Activated CD8-positive, alpha-beta memory T cell treated with anti-CD3 and anti-CD28 coated beads, Interleukin-2, amount 10 ng/mL, durations not matched to agents 7 days and 5 days (primary cell): ENCODE results near the gene MAD1L1. TPM values are rescaled to one million over a fixed set of nuclear protein-coding genes. Genes with fewer than 3 reads are reported as not detected.
A peak's percentile ranks its signal among the peaks of the same experiment; 100 is the strongest.
"Not testable (repeated sequence)": the region's sequence is repeated elsewhere in the genome, so short reads cannot be mapped to it uniquely, and the experiment has no call there.

Source experiments
- ATAC-seq: fragments of 150-1000 bp; cut with Tn5 transposase; one replicate; pipeline ENCODE4 v1.10.0; 2021; ENCODE audit warnings: moderate library complexity
- CTCF ChIA-PET: fragments of 350-600 bp; sonication (Branson Sonifier 250); formaldehyde crosslinking; loops from one replicate; lab custom pipeline; 2021; ENCODE audit warnings: antibody characterized with exemption; lab: Charles Lee
- DNase-seq: peaks from one replicate; pipeline ENCODE4 v3.0.0-alpha.2; 2020
- H3K27ac Mint-ChIP-seq: one replicate; pipeline ENCODE4 v1.8.0; 2021; ENCODE audit warnings: mild to moderate bottlenecking, mixed read lengths
- H3K27me3 Mint-ChIP-seq: one replicate; pipeline ENCODE4 v1.8.0; 2021; ENCODE audit warnings: mixed read lengths
- H3K36me3 Mint-ChIP-seq: one replicate; pipeline ENCODE4 v1.8.0; 2021; ENCODE audit warnings: mild to moderate bottlenecking, mixed read lengths
- H3K4me1 Mint-ChIP-seq: one replicate; pipeline ENCODE4 v1.8.0; 2021; ENCODE audit warnings: mixed read lengths
- H3K4me3 Mint-ChIP-seq: one replicate; pipeline ENCODE4 v1.8.0; 2021; ENCODE audit warnings: mild to moderate bottlenecking, moderate library complexity, mixed read lengths
- H3K9me3 Mint-ChIP-seq: one replicate; pipeline ENCODE4 v1.8.0; 2022; ENCODE audit warnings: low read depth, mixed read lengths
- total RNA-seq, 2 experiments: library from RNA; stranded (reverse); gene quantifications; one replicate each; pipeline ENCODE4 v1.2.3, GENCODE V29; 2021

MAD1L1 gene
- total RNA-seq, 2 experiments from 2014 or later: 60.0 to 97.7 TPM

DNA sequence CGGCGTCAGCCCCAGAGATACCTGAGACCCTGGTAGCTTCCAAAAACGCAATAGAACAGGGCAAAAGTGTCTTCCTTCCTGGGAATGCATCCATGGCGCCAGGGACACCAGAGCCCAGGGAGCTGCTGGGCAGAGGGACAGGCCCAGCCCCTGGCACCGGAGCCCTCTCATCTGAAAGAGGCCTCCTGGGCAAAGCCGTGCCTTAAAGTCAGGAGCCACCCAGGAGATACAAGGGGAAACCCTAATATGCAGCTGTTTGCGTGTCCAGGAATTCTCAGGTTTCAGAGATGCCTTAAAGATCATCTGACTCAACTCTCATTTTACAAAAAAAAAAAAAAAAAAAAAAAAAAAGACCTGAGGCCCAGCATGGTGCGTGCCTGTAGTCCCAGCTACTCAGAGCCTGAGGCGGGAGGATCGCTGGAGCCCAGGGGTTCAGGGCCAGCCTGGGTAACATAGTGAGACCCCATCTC, 37.3 kb upstream of the MAD1L1 start:
- Mint-ChIP-seq H3K4me3 (no peak overlapping the region), H3K36me3 (no peaks in the 10 kb centered on the region), H3K27ac (no peak overlapping the region), H3K27me3 (no peaks in the 10 kb centered on the region), H3K4me1 (no peaks in the 10 kb centered on the region), H3K9me3 (no peaks in the 10 kb centered on the region)
- ATAC-seq (no peak), DNase-seq (no peak)
- CTCF ChIA-PET: interaction anchor here (0.7 kb wide), 1 partner anchor 25 kb away, joined by 3 read pairs; no protein-coding TSS in a partner anchor

DNA sequence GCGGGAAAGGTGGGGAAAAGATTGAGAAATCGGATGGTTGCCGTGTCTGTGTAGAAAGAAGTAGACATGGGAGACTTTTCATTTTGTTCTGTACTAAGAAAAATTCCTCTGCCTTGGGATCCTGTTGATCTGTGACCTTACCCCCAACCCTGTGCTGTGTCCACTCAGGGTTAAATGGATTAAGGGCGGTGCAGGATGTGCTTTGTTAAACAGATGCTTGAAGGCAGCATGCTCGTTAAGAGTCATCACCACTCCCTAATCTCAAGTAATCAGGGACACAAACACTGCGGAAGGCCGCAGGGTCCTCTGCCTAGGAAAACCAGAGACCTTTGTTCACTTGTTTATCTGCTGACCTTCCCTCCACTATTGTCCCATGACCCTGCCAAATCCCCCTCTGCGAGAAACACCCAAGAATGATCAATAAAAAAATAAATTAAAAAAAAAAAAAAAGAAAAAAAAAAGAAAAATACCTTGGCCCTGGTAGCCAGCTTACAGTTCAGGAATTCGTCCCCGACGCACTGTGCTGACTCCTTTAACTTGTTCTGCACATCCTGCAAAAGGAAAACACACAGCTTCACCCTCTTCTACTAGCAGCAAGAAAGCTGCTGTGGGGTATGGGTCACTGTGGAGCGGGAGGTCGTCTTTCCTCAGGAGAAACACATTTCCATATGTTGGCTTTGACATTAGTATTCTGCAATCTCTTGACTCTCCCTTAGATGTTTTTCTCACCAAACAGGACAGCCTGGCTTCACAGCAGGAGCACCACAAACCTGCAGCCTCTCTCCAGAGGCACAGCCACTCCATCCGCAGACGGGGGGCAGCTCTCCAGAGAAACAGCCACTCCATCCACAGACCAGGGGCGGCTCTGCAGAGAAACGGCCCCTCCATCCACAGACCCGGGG, 36.6 kb upstream of the MAD1L1 start:
- not testable (repeated sequence) for H3K9me3 Mint-ChIP-seq, H3K27me3 Mint-ChIP-seq, H3K4me3 Mint-ChIP-seq, H3K27ac Mint-ChIP-seq, H3K36me3 Mint-ChIP-seq, ATAC-seq, DNase-seq, H3K4me1 Mint-ChIP-seq
- CTCF ChIA-PET: interaction anchor here (0.7 kb wide), 1 partner anchor 26 kb away, joined by 3 read pairs; no protein-coding TSS in a partner anchor

DNA sequence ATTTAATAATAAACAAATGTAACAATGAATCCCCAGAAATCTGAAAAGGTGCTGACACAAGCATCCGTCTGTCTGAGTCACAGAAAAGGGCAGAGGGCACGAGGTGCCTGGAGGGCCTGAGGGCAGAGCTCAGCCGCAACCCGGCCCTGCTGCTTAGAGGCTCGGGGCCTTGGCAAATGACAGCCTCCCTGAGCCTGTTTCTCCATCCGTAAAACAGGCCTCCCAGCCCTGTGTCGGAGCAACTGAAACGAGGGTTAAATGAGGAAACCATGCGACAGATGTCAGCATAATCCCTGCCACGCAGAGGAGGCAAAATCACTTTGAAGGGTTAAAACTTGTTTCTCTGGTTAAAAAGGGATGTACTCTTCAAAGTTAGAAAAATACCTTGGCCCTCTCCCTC, 34.2 kb upstream of the MAD1L1 start:
- Mint-ChIP-seq H3K4me1 (no peaks in the 10 kb centered on the region), H3K27me3 (no peaks in the 10 kb centered on the region), H3K27ac (no peak overlapping the region), H3K4me3 (no peak overlapping the region), H3K9me3 (no peaks in the 10 kb centered on the region), H3K36me3 (no peaks in the 10 kb centered on the region)
- DNase-seq (no peak), ATAC-seq (no peak)
- CTCF ChIA-PET: no interaction called here

DNA sequence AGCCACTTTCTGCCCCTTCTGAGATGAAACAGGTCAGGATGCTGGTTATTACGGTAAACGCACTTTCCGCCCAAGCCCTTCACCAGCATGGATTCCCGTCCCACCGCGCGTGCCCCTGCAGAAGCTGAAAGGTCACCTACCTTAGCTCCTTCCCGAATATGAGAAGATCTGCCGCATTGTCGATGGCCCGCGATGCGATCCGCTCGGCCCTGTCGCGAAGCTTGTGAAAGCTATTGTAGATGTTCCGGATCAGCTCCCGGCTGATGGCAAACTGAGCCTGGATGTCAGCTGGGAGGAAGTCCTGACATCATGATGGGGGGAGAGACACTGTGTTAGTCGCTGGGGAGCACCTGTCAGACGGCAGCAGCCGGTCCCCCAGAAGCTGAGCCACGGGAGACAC, 31.4 kb upstream of the MAD1L1 start:
- peaks cover 4% of the 10 kb centered on the region for H3K4me1 Mint-ChIP-seq
- ATAC-seq (no peak), DNase-seq (no peak)
- no peak overlapping the region for H3K27ac Mint-ChIP-seq
- no peaks in the 10 kb centered on the region for H3K9me3 Mint-ChIP-seq
- CTCF ChIA-PET: no interaction called here
- peaks cover 1% of the 10 kb centered on the region for H3K36me3 Mint-ChIP-seq
- peaks cover 4% of the 10 kb centered on the region for H3K27me3 Mint-ChIP-seq
- H3K4me3 Mint-ChIP-seq: no peak overlapping the region

DNA sequence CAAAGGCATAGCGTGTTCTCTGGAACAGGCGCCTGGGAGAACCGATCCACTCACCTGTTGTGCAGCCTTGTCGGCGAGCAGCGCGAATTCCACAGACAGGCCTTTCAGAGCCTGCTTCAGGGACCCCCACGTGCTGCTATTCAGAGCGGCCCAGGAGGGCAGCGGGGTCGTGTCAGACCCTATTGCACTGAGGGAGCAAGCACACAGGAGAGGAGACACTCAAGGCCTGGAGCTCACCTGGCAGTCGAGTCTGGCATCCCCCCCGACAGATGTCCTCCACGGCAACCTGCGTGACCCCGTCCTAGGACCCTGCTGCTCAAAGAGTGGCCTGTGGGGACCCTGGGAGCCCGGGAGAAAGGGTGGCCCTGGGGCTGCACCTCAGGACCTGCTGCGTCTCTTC, 30.4 kb upstream of the MAD1L1 start:
- DNase-seq (no peak), ATAC-seq (no peak)
- Mint-ChIP-seq H3K9me3 (no peaks in the 10 kb centered on the region), H3K36me3 (peaks cover 1% of the 10 kb centered on the region), H3K4me1 (peaks cover 12% of the 10 kb centered on the region), H3K4me3 (no peak overlapping the region), H3K27me3 (peaks cover 4% of the 10 kb centered on the region), H3K27ac (no peak overlapping the region)
- CTCF ChIA-PET: no interaction called here

DNA sequence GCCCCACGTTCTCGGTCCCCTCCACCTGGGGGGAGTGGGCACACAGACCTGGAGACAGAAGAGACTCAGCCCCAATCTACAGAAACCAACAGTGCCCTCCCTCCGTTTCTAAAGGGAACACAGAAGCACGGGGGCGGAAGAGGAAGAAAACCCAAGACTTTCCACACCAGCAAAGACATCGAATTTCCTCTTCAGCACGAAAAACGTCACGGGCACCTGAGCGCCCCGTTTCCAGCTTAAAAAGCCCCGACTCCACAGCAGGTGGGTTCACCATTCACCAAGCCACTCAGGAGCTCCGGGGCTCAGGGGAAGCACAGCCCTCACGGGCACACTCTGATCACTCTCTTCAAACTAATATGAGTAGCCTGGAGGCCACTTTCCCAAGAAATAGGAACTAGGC, 28.9 kb upstream of the MAD1L1 start:
- CTCF ChIA-PET: interaction anchor here (1.6 kb wide), 1 partner anchor 13 kb away, joined by 6 read pairs; no protein-coding TSS in a partner anchor
- Mint-ChIP-seq H3K4me3 (no peak overlapping the region), H3K27ac (peak overlapping the region; percentile 59), H3K27me3 (peaks cover 4% of the 10 kb centered on the region), H3K4me1 (peaks cover 12% of the 10 kb centered on the region), H3K36me3 (peaks cover 1% of the 10 kb centered on the region), H3K9me3 (no peaks in the 10 kb centered on the region)
- ATAC-seq: no peak
- no peak for DNase-seq

DNA sequence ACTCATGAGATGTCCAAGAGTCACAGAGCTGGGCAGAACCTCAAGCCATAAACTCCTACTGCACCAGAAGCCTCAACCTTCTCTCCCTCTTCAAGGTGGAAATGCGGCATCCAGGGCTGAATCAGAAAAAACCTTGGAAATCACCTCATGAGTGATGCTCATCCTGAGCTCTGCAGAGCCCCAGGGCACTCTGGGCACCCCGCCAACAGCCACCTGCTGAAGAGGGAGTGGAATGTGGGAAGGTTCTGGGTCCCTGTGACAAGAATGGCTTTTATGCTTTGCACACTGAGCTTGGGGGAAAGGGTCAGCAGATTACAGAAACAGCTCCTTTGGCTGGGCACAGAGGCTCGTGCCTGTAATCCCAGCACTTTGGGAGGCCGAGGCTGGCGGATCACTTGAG, 28.1 kb upstream of the MAD1L1 start:
- DNase-seq: no peak
- H3K4me1 Mint-ChIP-seq: peaks cover 17% of the 10 kb centered on the region

DNA sequence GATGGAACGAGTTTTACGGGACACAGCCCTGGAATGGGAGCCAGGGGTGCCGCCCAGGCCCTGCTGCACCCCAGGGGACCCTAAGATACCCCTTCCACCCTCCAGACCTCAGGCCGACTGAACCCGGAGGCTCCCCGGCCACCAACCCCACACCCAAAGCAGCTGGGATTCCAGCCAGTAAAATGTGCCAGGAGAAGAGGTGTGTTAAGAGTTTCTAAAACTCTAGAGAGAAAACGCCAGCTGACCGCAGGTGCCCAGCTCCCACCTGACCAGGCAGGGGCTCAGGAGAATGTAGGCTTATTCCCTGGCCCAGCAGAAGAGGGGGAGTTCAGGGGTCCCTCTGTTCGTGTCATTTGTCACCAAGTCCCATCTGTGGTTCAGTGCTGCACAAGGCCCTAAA, 26.7 kb upstream of the MAD1L1 start:
- H3K27me3 Mint-ChIP-seq: peaks cover 4% of the 10 kb centered on the region
- H3K4me3 Mint-ChIP-seq: no peak overlapping the region
- no peak overlapping the region for H3K27ac Mint-ChIP-seq

More for the DNA sequence above, 28.1 kb upstream of the MAD1L1 start:
- Mint-ChIP-seq H3K36me3 (peaks cover 3% of the 10 kb centered on the region), H3K4me3 (no peak overlapping the region), H3K27me3 (peaks cover 4% of the 10 kb centered on the region), H3K27ac (no peak overlapping the region), H3K9me3 (no peaks in the 10 kb centered on the region)
- ATAC-seq: no peak
- CTCF ChIA-PET: interaction anchor here (1.6 kb wide), 1 partner anchor 13 kb away, joined by 6 read pairs; no protein-coding TSS in a partner anchor

DNA sequence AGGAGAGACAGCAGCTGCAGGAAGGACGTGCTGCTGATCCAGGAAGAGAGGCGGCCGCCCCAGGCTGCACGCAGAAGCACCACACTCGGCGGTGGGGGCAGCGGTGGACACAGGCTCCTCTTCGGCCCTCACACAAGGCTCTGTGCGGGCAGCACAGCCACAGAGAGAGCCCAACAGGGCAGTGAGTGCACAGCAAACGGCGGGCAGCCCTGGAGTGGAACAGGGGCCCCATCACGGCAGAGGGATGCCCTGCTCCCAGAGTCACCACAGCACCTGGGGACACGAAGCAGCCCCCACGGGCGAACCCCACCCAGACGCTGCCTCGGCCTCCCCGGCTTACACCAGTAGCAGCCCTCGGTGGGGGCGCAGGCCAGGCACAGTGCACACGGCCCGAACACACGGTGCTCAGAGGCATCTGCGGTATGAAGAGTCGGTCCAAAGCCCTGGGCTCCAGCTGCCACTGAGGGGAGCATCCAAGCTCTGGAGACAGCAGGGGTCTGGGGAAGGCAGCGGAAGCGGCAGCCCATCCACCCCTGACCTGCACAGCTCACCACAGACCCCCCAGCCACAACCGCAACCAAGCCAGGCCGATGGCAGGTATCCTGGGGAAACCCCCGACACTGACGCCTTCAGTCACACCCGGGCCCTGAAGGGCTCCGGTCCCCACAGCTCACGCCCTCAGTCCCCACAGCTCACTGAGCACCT, 26.1 kb upstream of the MAD1L1 start:
- H3K4me3 Mint-ChIP-seq: no peak overlapping the region
- peaks cover 30% of the 10 kb centered on the region for H3K4me1 Mint-ChIP-seq
- ATAC-seq: peak; percentile 38
- CTCF ChIA-PET: no interaction called here
- peak; percentile 59 for DNase-seq
- H3K9me3 Mint-ChIP-seq: no peaks in the 10 kb centered on the region
- H3K36me3 Mint-ChIP-seq: peaks cover 3% of the 10 kb centered on the region
- H3K27ac Mint-ChIP-seq: no peak overlapping the region
- peaks cover 4% of the 10 kb centered on the region for H3K27me3 Mint-ChIP-seq

More for the DNA sequence above, 26.7 kb upstream of the MAD1L1 start:
- CTCF ChIA-PET: no interaction called here
- H3K9me3 Mint-ChIP-seq: no peaks in the 10 kb centered on the region
- no peak for ATAC-seq
- H3K4me1 Mint-ChIP-seq: peaks cover 29% of the 10 kb centered on the region
- H3K36me3 Mint-ChIP-seq: peaks cover 3% of the 10 kb centered on the region
- DNase-seq: no peak

DNA sequence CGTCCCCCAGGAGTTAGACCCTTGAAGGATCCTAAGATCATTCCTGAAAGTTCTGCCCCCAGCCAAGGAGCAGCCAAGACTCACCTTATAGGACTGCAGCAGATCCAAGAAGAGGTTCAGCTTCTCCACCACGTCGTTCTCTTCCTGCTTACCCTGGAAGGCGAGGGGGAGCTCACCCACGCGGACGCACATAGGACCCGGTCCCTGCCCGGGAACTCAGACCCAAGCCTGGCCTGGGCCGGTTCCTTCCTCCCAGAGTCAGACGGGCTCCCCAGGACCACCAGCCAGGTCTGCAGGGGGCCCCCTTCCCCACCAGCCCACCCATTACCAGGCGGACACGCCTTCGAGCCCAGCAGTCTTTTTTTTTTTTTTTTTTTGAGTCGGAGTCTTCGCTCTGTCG, 24.9 kb upstream of the MAD1L1 start:
- CTCF ChIA-PET: no interaction called here
- Mint-ChIP-seq H3K27me3 (peaks cover 4% of the 10 kb centered on the region), H3K36me3 (peaks cover 3% of the 10 kb centered on the region), H3K9me3 (no peaks in the 10 kb centered on the region), H3K4me1 (peaks cover 30% of the 10 kb centered on the region), H3K27ac (no peak overlapping the region), H3K4me3 (no peak overlapping the region)
- DNase-seq: no peak
- no peak for ATAC-seq

DNA sequence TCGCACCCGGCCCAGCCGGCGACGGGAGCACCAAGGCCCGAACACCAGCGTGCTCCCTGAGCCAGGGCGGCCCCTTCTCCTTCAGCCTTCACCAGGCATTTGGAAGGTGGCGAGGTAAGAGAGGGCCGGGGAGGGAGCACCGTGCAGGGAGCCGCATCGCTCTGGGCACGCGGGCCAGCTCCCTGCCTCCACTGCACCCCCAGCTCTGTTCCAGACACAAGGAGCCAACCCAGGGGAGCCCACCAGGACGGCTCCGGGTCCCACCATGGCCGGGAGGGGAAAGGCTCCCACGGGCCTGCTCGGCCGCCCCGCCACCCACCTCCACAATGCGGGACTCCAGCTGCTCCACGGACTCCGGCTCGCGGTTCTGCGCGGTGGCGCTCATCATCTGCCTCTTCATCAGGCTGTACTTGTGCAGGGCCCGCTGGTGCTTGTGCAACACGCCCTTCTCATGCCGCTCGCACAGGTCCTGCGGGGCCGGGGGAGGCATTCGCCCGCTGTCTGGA, 24.4 kb upstream of the MAD1L1 start:
- ATAC-seq (no peak), DNase-seq (no peak)
- Mint-ChIP-seq H3K27me3 (peaks cover 4% of the 10 kb centered on the region), H3K4me3 (no peak overlapping the region), H3K36me3 (peaks cover 3% of the 10 kb centered on the region), H3K27ac (no peak overlapping the region), H3K9me3 (no peaks in the 10 kb centered on the region), H3K4me1 (peaks cover 30% of the 10 kb centered on the region)
- CTCF ChIA-PET: no interaction called here

DNA sequence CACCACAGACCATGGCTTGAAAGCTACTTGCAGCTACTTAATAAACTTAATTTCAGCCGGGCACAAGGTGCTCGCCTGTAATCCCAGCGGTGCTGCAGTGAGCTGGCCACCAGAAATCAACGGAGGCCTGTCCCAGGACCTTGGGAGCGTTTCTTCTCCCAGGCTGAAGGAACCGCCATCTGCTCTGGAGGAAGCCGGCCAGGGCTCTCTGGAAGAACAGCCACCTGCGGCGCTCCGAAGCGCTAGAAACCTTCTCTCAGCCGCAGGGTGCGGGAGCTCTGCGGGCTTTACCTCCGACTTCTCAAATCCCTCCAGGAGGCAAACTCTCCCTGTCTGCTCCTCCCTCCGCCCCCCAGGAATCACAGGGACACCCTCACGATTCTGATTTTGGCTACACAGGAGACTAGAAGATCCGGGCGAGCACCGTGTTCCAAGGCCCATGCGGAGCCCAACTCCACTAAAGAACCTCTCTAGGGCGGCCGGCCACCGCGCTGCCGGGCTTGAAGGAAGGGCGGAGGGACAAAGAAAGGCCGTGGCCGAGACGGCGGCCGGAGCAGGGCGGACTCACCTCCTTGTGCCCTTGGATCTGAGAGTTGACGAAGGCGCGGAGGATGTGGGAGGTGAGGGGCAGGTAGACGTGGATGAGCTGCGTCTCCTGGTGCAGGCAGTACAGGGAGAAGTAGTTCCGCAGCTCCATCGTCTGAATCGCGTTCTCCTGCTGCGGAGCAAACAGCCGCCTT, 23.7 kb upstream of the MAD1L1 start:
- CTCF ChIA-PET: no interaction called here
- Mint-ChIP-seq H3K27ac (no peak overlapping the region), H3K9me3 (no peaks in the 10 kb centered on the region), H3K27me3 (peaks cover 3% of the 10 kb centered on the region), H3K4me1 (peaks cover 32% of the 10 kb centered on the region), H3K4me3 (no peak overlapping the region), H3K36me3 (peaks cover 3% of the 10 kb centered on the region)
- DNase-seq (no peak), ATAC-seq (no peak)
